ENCODE measurements around the gene RELN. TPM values are rescaled to one million over a fixed set of nuclear protein-coding genes. Genes with fewer than 3 reads are reported as not detected.
A peak's percentile ranks its signal among the peaks of the same experiment; 100 is the strongest.

Gene RELN
- total and polyA plus RNA-seq, 2 of the 13 experiments (the other 11 are each of a cell fraction or from before 2014, with no cell fraction given), result 315 to 332 TPM

DNA sequence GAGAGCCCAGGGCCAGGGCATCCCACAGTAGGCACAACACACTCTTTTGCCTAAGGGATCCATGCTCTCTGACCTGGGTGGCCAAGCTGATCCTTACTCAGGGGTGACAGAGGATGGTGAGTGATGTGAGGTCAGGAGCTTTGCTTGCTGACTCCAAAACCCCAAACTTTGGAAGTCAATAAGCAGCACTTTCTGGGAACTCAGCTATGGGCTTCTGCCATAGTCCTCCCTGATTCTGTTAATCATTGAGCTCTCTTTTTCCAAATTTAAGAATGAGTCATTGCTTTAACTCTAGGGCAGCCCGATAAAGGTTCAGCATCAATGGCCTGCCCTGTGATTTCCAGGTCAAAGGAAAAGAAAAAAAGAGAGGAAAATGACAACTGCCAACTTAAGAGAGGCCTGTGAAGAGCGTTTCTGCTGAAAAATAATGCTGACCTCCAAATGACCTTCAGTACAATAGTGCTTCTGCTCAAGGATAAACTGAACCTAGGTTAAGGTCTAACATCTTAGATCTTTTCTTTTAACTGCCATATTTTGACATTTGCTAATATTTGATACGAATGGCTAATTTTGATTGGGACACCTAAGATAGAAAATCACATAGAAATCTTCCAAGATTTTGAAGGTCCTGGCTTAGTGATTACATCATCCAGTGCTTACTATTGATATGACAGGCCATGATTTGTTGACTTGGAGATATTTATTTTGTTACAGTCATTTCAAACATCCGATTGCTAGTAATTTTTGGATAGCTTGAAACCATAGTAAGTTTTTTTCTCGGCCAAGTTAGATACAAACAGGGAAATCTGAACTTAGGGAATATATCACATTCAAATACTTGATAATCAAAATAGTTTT is 20.8 kb upstream of the RELN start (continued):
- TF ChIP-seq, protein P1, sequence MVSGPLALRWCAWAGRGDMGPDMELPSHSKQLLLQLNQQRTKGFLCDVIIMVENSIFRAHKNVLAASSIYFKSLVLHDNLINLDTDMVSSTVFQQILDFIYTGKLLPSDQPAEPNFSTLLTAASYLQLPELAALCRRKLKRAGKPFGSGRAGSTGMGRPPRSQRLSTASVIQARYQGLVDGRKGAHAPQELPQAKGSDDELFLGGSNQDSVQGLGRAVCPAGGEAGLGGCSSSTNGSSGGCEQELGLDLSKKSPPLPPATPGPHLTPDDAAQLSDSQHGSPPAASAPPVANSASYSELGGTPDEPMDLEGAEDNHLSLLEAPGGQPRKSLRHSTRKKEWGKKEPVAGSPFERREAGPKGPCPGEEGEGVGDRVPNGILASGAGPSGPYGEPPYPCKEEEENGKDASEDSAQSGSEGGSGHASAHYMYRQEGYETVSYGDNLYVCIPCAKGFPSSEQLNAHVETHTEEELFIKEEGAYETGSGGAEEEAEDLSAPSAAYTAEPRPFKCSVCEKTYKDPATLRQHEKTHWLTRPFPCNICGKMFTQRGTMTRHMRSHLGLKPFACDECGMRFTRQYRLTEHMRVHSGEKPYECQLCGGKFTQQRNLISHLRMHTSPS (CRISPR knock-in tag; IDR thresholded peaks at IDR 0.05; ENCODE audit: low read depth), result no peak
- TF ChIP-seq ZNF350 (CRISPR knock-in tag; IDR thresholded peaks at IDR 0.05; ENCODE audit: borderline replicate concordance, low read depth), result no peak
- no peak for TF ChIP-seq ZZZ3 (CRISPR knock-in tag; IDR thresholded peaks at IDR 0.05; ENCODE audit: borderline replicate concordance)
- TF ChIP-seq ZFP90 (CRISPR knock-in tag; IDR thresholded peaks at IDR 0.05; ENCODE audit: borderline replicate concordance), result no peak
- TF ChIP-seq TSC22D2 (CRISPR knock-in tag; IDR thresholded peaks at IDR 0.05; ENCODE audit: borderline replicate concordance), result no peak
- no peak for TF ChIP-seq PLRG1 (conservative IDR thresholded peaks at IDR 0.05)
- no peak for TF ChIP-seq ZKSCAN5 (CRISPR knock-in tag; IDR thresholded peaks at IDR 0.05)
- TF ChIP-seq, protein P2, sequence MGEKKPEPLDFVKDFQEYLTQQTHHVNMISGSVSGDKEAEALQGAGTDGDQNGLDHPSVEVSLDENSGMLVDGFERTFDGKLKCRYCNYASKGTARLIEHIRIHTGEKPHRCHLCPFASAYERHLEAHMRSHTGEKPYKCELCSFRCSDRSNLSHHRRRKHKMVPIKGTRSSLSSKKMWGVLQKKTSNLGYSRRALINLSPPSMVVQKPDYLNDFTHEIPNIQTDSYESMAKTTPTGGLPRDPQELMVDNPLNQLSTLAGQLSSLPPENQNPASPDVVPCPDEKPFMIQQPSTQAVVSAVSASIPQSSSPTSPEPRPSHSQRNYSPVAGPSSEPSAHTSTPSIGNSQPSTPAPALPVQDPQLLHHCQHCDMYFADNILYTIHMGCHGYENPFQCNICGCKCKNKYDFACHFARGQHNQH (CRISPR knock-in tag; IDR thresholded peaks at IDR 0.05), result no peak
- TF ChIP-seq, protein P3, sequence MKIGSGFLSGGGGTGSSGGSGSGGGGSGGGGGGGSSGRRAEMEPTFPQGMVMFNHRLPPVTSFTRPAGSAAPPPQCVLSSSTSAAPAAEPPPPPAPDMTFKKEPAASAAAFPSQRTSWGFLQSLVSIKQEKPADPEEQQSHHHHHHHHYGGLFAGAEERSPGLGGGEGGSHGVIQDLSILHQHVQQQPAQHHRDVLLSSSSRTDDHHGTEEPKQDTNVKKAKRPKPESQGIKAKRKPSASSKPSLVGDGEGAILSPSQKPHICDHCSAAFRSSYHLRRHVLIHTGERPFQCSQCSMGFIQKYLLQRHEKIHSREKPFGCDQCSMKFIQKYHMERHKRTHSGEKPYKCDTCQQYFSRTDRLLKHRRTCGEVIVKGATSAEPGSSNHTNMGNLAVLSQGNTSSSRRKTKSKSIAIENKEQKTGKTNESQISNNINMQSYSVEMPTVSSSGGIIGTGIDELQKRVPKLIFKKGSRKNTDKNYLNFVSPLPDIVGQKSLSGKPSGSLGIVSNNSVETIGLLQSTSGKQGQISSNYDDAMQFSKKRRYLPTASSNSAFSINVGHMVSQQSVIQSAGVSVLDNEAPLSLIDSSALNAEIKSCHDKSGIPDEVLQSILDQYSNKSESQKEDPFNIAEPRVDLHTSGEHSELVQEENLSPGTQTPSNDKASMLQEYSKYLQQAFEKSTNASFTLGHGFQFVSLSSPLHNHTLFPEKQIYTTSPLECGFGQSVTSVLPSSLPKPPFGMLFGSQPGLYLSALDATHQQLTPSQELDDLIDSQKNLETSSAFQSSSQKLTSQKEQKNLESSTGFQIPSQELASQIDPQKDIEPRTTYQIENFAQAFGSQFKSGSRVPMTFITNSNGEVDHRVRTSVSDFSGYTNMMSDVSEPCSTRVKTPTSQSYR (CRISPR knock-in tag; IDR thresholded peaks at IDR 0.05; ENCODE audit: borderline replicate concordance), result no peak
- TF ChIP-seq, protein P4, sequence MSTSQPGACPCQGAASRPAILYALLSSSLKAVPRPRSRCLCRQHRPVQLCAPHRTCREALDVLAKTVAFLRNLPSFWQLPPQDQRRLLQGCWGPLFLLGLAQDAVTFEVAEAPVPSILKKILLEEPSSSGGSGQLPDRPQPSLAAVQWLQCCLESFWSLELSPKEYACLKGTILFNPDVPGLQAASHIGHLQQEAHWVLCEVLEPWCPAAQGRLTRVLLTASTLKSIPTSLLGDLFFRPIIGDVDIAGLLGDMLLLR (CRISPR knock-in tag; IDR thresholded peaks at IDR 0.05), result no peak
- peak; percentile 55; the same call in 1 of the 2 replicates for TF ChIP-seq HMG20A (CRISPR knock-in tag; IDR thresholded peaks at IDR 0.05; ENCODE audit: borderline replicate concordance)
- no peak for TF ChIP-seq FOXK2 (IDR thresholded peaks at IDR 0.05)
- no peak for TF ChIP-seq RFXAP (CRISPR knock-in tag; IDR thresholded peaks at IDR 0.05; ENCODE audit: borderline replicate concordance)
- no peak for TF ChIP-seq ZNF660 (CRISPR knock-in tag; IDR thresholded peaks at IDR 0.05; ENCODE audit: borderline replicate concordance, low read depth)
